Activated CD8-positive, alpha-beta memory T cell treated with anti-CD3 and anti-CD28 coated beads, Interleukin-2, amount 10 ng/mL, durations not matched to agents 7 days and 5 days (primary cell): ENCODE data around the gene ANO3. TPM values are rescaled to one million over a fixed set of nuclear protein-coding genes. Genes with fewer than 3 reads are reported as not detected.

Source experiments
- ATAC-seq: fragments of 150-1000 bp; cut with Tn5 transposase; one replicate; pipeline ENCODE4 v1.10.0; 2021; ENCODE audit warnings: moderate library complexity
- CTCF ChIA-PET: fragments of 350-600 bp; sonication (Branson Sonifier 250); formaldehyde crosslinking; loops from one replicate; lab custom pipeline; 2021; ENCODE audit warnings: antibody characterized with exemption; lab: Charles Lee
- DNase-seq: peaks from one replicate; pipeline ENCODE4 v3.0.0-alpha.2; 2020
- H3K27ac Mint-ChIP-seq: one replicate; pipeline ENCODE4 v1.8.0; 2021; ENCODE audit warnings: mild to moderate bottlenecking, mixed read lengths
- H3K27me3 Mint-ChIP-seq: one replicate; pipeline ENCODE4 v1.8.0; 2021; ENCODE audit warnings: mixed read lengths
- H3K36me3 Mint-ChIP-seq: one replicate; pipeline ENCODE4 v1.8.0; 2021; ENCODE audit warnings: mild to moderate bottlenecking, mixed read lengths
- H3K4me1 Mint-ChIP-seq: one replicate; pipeline ENCODE4 v1.8.0; 2021; ENCODE audit warnings: mixed read lengths
- H3K4me3 Mint-ChIP-seq: one replicate; pipeline ENCODE4 v1.8.0; 2021; ENCODE audit warnings: mild to moderate bottlenecking, moderate library complexity, mixed read lengths
- H3K9me3 Mint-ChIP-seq: one replicate; pipeline ENCODE4 v1.8.0; 2022; ENCODE audit warnings: low read depth, mixed read lengths
- total RNA-seq, 2 experiments: library from RNA; stranded (reverse); gene quantifications; one replicate each; pipeline ENCODE4 v1.2.3, GENCODE V29; 2021

ANO3 gene
- total RNA-seq, 2 experiments from 2014 or later, result 0.05 TPM; not detected in 1

GRCh38 chr11:26708736-26709456, 377.0 kb downstream of the ANO3 start:
- Mint-ChIP-seq H3K4me3 (no peak overlapping the region), H3K36me3 (no peaks in the 10 kb centered on the region), H3K27me3 (no peaks in the 10 kb centered on the region), H3K4me1 (no peaks in the 10 kb centered on the region), H3K27ac (no peak overlapping the region), H3K9me3 (peaks cover 8% of the 10 kb centered on the region)
- DNase-seq (no peak), ATAC-seq (no peak)
- CTCF ChIA-PET, result no interaction called here

GRCh38 chr11:26710489-26710888, 378.6 kb downstream of the ANO3 start:
- Mint-ChIP-seq H3K27me3 (no peaks in the 10 kb centered on the region), H3K4me1 (no peaks in the 10 kb centered on the region)

GRCh38 chr11:26712497-26712896, 380.6 kb downstream of the ANO3 start:
- DNase-seq, result no peak
- no peak overlapping the region for H3K4me3 Mint-ChIP-seq
- no peak for ATAC-seq
- H3K9me3 Mint-ChIP-seq, result peaks cover 5% of the 10 kb centered on the region
- CTCF ChIA-PET, result no interaction called here
- no peaks in the 10 kb centered on the region for H3K27me3 Mint-ChIP-seq
- H3K4me1 Mint-ChIP-seq, result no peaks in the 10 kb centered on the region
- H3K27ac Mint-ChIP-seq, result no peak overlapping the region
- H3K36me3 Mint-ChIP-seq, result no peaks in the 10 kb centered on the region

More at GRCh38 chr11:26710489-26710888, 378.6 kb downstream of the ANO3 start:
- DNase-seq (no peak), ATAC-seq (no peak)
- no peak overlapping the region for H3K27ac Mint-ChIP-seq
- H3K9me3 Mint-ChIP-seq, result peaks cover 5% of the 10 kb centered on the region
- CTCF ChIA-PET, result no interaction called here
- no peaks in the 10 kb centered on the region for H3K36me3 Mint-ChIP-seq
- no peak overlapping the region for H3K4me3 Mint-ChIP-seq

Other genes with a start within 250 kb of the ANO3 start
- gene MUC15, start 240.1 kb downstream of the ANO3 start, total RNA-seq, result not detected